Measurements from ENCODE around the gene MPO. TPM values are rescaled to one million over a fixed set of nuclear protein-coding genes. Genes with fewer than 3 reads are reported as not detected.

MPO gene
- total RNA-seq, 2 experiments from 2014 or later: not detected

DNA sequence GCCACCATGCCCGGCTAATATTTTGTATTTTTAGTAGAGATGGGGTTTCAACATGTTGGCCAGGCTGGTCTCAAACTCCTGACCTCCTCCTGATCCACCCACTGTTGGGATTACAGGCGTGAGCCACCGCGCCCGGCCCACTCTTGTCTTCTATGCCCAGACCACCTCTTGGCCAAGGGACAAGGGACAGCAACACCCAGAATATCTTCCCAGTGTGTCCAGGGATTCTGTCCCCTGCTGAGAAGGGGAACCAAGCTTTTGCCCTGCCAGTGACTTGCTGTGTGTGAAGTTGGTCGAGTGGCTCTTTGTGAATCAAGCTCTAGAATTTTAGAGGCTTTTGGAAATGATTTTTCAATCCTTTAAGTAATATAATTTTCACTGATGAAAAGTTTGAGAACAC lies 1.7 kb upstream of the MPO start:
- Histone ChIP-seq H3K9me3 (ENCODE audit: low read length) (no peaks in the 10 kb centered on the region), H3K4me1 (ENCODE audit: insufficient read depth, low read length, poor library complexity, severe bottlenecking) (no peaks in the 10 kb centered on the region), H3K4me3 (ENCODE audit: low read depth, low read length, poor library complexity, severe bottlenecking) (no peak overlapping the region), H3K27ac (ENCODE audit: low read depth, low read length, poor library complexity, severe bottlenecking) (no peak overlapping the region), H3K79me2 (ENCODE audit: insufficient read depth, low read depth, low read length) (no peaks in the 10 kb centered on the region), H3K36me3 (ENCODE audit: insufficient read depth, low read length) (no peaks in the 10 kb centered on the region), H4K20me1 (ENCODE audit: insufficient read depth, low read length) (no peaks in the 10 kb centered on the region), H2AFZ (ENCODE audit: low read length) (no peak overlapping the region), H3K4me2 (ENCODE audit: low read length) (no peak overlapping the region), H3K9me2 (ENCODE audit: insufficient read depth, low read length) (no peaks in the 10 kb centered on the region)
- BruUV-seq (replicated peaks): no TSS peak
- intact Hi-C loops (cut with micrococcal nuclease; ENCODE audit: unreplicated experiment): no loop called here
- ChIA-PET POLR2A (no interaction called here), CTCF (ENCODE audit: unreplicated experiment) (interaction anchor here (0.6 kb wide), 1 partner anchor 232 kb away, joined by 5 read pairs; the partner anchor contains the start of gene MTMR4)
- no peak for DNase-seq (ENCODE audit: low spot score)
- TF ChIP-seq, protein P1, sequence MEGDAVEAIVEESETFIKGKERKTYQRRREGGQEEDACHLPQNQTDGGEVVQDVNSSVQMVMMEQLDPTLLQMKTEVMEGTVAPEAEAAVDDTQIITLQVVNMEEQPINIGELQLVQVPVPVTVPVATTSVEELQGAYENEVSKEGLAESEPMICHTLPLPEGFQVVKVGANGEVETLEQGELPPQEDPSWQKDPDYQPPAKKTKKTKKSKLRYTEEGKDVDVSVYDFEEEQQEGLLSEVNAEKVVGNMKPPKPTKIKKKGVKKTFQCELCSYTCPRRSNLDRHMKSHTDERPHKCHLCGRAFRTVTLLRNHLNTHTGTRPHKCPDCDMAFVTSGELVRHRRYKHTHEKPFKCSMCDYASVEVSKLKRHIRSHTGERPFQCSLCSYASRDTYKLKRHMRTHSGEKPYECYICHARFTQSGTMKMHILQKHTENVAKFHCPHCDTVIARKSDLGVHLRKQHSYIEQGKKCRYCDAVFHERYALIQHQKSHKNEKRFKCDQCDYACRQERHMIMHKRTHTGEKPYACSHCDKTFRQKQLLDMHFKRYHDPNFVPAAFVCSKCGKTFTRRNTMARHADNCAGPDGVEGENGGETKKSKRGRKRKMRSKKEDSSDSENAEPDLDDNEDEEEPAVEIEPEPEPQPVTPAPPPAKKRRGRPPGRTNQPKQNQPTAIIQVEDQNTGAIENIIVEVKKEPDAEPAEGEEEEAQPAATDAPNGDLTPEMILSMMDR (conservative IDR thresholded peaks at IDR 0.05; ENCODE audit: low read length): no peak
- no peak for TF ChIP-seq EZH2phosphoT487 (IDR thresholded peaks at IDR 0.05; ENCODE audit: borderline replicate concordance, low read depth, low read length)

DNA sequence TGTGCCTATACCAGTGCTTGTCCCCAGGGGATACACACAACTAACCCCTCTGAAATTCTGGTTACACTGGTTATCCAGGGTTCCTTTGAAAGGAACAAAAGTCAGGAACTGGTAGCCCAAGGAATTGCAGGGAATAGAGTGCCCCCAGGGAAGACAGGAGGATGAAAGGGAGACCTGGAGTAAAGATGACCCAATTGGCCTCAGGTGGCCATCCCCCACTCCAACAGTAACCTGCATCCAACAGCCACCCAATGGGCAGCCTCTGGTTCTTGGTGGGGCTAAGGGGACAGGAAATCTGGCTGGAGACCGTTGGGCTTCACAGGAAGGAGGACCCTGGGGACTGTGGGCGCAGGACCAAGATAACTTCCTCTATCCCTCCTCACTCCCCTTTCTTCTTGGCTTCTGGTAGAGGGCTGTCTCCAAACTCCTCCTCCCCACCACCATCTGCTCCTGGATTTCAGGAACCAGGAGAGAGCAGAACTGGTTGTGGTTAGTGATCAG lies 826 bp upstream of the MPO start:
- intact Hi-C loops (cut with micrococcal nuclease; ENCODE audit: unreplicated experiment): no loop called here
- CTCF ChIA-PET (ENCODE audit: unreplicated experiment): no interaction called here
- H3K4me3 ChIP-seq (ENCODE audit: low read depth, low read length, poor library complexity, severe bottlenecking): no peak overlapping the region
- no peaks in the 10 kb centered on the region for H3K36me3 ChIP-seq (ENCODE audit: insufficient read depth, low read length)
- no peak for DNase-seq (ENCODE audit: low spot score)
- POLR2A ChIA-PET: interaction anchor here (0.6 to 0.7 kb wide), 4 partner anchors 99 to 255 kb away, joined by 3 to 6 read pairs (median 4); no protein-coding TSS in a partner anchor
- no peak for TF ChIP-seq EZH2phosphoT487 (IDR thresholded peaks at IDR 0.05; ENCODE audit: borderline replicate concordance, low read depth, low read length)
- TF ChIP-seq, protein P1 (conservative IDR thresholded peaks at IDR 0.05; ENCODE audit: low read length): no peak
- no peak overlapping the region for H3K4me2 ChIP-seq (ENCODE audit: low read length)
- H3K27ac ChIP-seq (ENCODE audit: low read depth, low read length, poor library complexity, severe bottlenecking): no peak overlapping the region
- no peaks in the 10 kb centered on the region for H3K4me1 ChIP-seq (ENCODE audit: insufficient read depth, low read length, poor library complexity, severe bottlenecking)
- no TSS peak for BruUV-seq (replicated peaks)
- no peaks in the 10 kb centered on the region for H3K9me2 ChIP-seq (ENCODE audit: insufficient read depth, low read length)
- no peaks in the 10 kb centered on the region for H4K20me1 ChIP-seq (ENCODE audit: insufficient read depth, low read length)
- H3K9me3 ChIP-seq (ENCODE audit: low read length): no peaks in the 10 kb centered on the region
- no peak overlapping the region for H2AFZ ChIP-seq (ENCODE audit: low read length)
- no peaks in the 10 kb centered on the region for H3K79me2 ChIP-seq (ENCODE audit: insufficient read depth, low read depth, low read length)

DNA sequence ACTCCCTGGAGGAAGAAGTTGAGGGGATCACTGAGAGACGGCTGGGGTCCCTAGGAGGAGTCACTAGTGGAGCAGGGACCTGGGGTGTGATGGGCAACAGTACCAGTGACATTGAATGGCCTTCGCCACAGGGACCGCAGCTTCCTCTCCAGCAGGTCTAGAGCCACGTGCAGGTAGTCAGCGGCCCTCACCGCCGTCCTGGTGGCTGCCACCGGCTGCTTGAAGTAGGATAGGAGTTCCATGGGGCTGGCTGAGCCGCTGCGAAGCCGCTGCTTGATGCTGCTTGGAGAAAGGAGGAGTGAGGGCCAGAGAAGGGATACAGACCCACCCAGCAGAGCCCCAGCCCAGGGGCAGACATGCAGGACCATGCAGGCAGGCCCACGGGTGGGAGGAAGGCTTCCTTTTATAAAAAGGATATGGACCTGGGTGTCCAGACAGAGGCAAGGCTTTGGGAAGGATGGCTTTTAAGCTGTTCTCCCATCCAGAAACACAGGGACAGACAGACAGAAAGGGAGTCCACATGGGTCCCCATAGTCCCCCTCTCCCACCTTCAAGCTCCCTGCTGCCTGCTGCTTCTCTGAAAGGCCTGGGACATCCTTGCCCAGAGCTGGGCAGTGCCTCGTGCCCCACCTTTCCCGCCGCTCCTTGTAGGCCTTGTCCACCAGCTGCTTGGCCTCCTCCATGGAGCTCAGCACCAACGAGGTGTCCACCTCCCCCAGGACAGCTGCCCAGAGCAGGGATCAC lies 827 bp downstream of the MPO start:
- Histone ChIP-seq H3K4me3 (ENCODE audit: low read depth, low read length, poor library complexity, severe bottlenecking) (no peak overlapping the region), H3K4me2 (ENCODE audit: low read length) (no peak overlapping the region), H4K20me1 (ENCODE audit: insufficient read depth, low read length) (no peaks in the 10 kb centered on the region), H3K79me2 (ENCODE audit: insufficient read depth, low read depth, low read length) (no peaks in the 10 kb centered on the region), H3K4me1 (ENCODE audit: insufficient read depth, low read length, poor library complexity, severe bottlenecking) (no peaks in the 10 kb centered on the region), H3K27ac (ENCODE audit: low read depth, low read length, poor library complexity, severe bottlenecking) (no peak overlapping the region), H3K9me3 (ENCODE audit: low read length) (no peaks in the 10 kb centered on the region), H3K36me3 (ENCODE audit: insufficient read depth, low read length) (no peaks in the 10 kb centered on the region), H2AFZ (ENCODE audit: low read length) (no peak overlapping the region), H3K9me2 (ENCODE audit: insufficient read depth, low read length) (no peaks in the 10 kb centered on the region)
- DNase-seq (ENCODE audit: low spot score): no peak
- ChIA-PET CTCF (ENCODE audit: unreplicated experiment) (no interaction called here), POLR2A (no interaction called here)
- TF ChIP-seq, protein P1 (conservative IDR thresholded peaks at IDR 0.05; ENCODE audit: low read length): no peak
- no peak for TF ChIP-seq EZH2phosphoT487 (IDR thresholded peaks at IDR 0.05; ENCODE audit: borderline replicate concordance, low read depth, low read length)
- no TSS peak for BruUV-seq (replicated peaks)
- intact Hi-C loops (cut with micrococcal nuclease; ENCODE audit: unreplicated experiment): no loop called here
